ENCODE data around the gene ANKRD65.

DNA sequence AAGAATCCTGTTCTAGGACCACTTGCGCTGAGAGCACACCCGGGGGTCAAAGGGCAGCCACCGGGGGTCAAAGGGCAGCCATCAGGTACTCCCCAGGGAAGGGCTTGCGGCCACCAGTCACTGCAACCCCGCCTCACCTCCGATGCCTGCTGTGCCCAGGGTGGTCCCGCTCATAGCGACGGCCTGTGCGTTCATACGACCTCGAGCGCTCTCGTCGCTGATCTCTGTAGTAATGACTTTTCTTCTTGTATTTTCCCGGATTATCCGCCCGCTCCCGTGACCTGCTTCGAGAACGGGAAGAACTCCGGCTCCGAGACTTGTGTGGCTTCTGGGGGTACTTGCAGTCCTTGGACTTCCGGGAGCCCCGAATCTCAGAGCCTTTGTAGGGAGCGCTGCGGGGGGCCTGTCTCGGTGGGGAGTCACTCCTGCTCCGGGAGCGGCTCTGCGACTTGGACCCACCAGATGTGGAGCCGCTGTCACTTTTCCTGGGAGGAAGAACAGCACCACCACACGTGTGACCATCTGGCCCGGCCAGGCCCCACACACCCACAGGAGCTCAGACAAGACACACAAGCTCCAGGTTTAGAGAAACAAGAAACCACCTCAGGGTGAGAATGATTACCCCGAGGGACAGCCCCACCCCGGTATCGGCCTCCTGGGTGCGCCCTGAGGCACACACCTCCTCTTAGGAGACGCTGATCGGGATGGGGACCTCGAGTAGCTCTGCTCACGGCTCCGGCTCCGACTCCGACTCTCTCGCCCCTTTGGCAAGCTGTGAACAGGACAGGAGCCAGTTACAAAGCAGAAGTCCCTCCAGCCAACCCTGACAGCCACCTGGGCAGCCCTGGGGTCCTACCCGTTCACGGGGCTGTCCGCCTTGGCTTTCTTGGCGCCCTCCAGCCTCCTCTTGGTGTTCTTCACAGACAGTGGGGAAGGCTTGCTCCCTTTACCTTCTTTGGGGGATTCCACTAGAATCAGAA is 33.7 kb downstream of the ANKRD65 start:
- TF ChIP-seq, protein P1, sequence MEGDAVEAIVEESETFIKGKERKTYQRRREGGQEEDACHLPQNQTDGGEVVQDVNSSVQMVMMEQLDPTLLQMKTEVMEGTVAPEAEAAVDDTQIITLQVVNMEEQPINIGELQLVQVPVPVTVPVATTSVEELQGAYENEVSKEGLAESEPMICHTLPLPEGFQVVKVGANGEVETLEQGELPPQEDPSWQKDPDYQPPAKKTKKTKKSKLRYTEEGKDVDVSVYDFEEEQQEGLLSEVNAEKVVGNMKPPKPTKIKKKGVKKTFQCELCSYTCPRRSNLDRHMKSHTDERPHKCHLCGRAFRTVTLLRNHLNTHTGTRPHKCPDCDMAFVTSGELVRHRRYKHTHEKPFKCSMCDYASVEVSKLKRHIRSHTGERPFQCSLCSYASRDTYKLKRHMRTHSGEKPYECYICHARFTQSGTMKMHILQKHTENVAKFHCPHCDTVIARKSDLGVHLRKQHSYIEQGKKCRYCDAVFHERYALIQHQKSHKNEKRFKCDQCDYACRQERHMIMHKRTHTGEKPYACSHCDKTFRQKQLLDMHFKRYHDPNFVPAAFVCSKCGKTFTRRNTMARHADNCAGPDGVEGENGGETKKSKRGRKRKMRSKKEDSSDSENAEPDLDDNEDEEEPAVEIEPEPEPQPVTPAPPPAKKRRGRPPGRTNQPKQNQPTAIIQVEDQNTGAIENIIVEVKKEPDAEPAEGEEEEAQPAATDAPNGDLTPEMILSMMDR (IDR thresholded peaks at IDR 0.05; ENCODE audit: poor library complexity), result no peak
- TF ChIP-seq EZH2 (IDR thresholded peaks at IDR 0.05; ENCODE audit: borderline replicate concordance), result no peak

All from hepatocyte (in vitro differentiated cells).